WTC11 (cell line): ENCODE data around the gene GPR157. TPM values are rescaled to one million over a fixed set of nuclear protein-coding genes. Genes with fewer than 3 reads are reported as not detected.

Experiments
- ATAC-seq: fragments of 200-7000 bp; cut with Tn5 transposase; 2 replicates; pipeline ENCODE4 v1.10.0; 2021; ENCODE audit warnings: mild to moderate bottlenecking, moderate library complexity
- CTCF ChIA-PET: fragments of 300-600 bp; sonication (Branson Sonifier 250); formaldehyde crosslinking; loops from one replicate; lab custom pipeline; 2021; ENCODE audit warnings: antibody characterized with exemption; lab: Charles Lee
- POLR2A ChIA-PET: fragments of 350-600 bp; sonication (Branson Sonifier 250); formaldehyde crosslinking; loops from one replicate; lab custom pipeline; 2021; ENCODE audit warnings: antibody characterized with exemption; lab: Charles Lee
- DNase-seq: peaks from one replicate; pipeline ENCODE4 v3.0.0; 2021; ENCODE audit warnings: low spot score
- H3K27ac Mint-ChIP-seq: 2 replicates; pipeline ENCODE4 v1.8.0; 2021; ENCODE audit warnings: mixed read lengths
- H3K27me3 Mint-ChIP-seq: 2 replicates; pipeline ENCODE4 v1.8.0; 2021; ENCODE audit warnings: low read depth, mild to moderate bottlenecking, moderate library complexity, mixed read lengths
- H3K36me3 Mint-ChIP-seq: 2 replicates; pipeline ENCODE4 v1.8.0; 2021; ENCODE audit warnings: mixed read lengths
- H3K4me1 Mint-ChIP-seq: 2 replicates; pipeline ENCODE4 v1.8.0; 2022; ENCODE audit warnings: mixed read lengths
- H3K4me3 Mint-ChIP-seq: 2 replicates; pipeline ENCODE4 v1.8.0; 2021; ENCODE audit warnings: mild to moderate bottlenecking, moderate library complexity, mixed read lengths
- H3K9me3 Mint-ChIP-seq: 2 replicates; pipeline ENCODE4 v1.8.0; 2021; ENCODE audit warnings: mixed read lengths
- ARID4B ChIP-seq: sonication (generic); formaldehyde crosslinking; IDR thresholded peaks from 2 replicates; pipeline ENCODE4 v1.8.0; 2023; ENCODE audit warnings: missing genetic modification reagents, mild to moderate bottlenecking, borderline replicate concordance
- ATF6 ChIP-seq: sonication (generic); formaldehyde crosslinking; IDR thresholded peaks from 2 replicates; pipeline ENCODE4 v1.8.1; 2023; ENCODE audit warnings: mild to moderate bottlenecking, missing genetic modification reagents
- E2F5 ChIP-seq: sonication (generic); formaldehyde crosslinking; IDR thresholded peaks from 2 replicates; pipeline ENCODE4 v1.8.1; 2022; ENCODE audit warnings: mild to moderate bottlenecking, moderate library complexity, missing genetic modification reagents
- ESRRA ChIP-seq: sonication (generic); formaldehyde crosslinking; IDR thresholded peaks from 2 replicates; pipeline ENCODE4 v1.8.1; 2022; ENCODE audit warnings: mild to moderate bottlenecking, missing genetic modification reagents, borderline replicate concordance
- JUN ChIP-seq: sonication (generic); formaldehyde crosslinking; IDR thresholded peaks from 2 replicates; pipeline ENCODE4 v1.8.0; 2023; ENCODE audit warnings: mild to moderate bottlenecking, missing genetic modification reagents
- NFATC4 ChIP-seq: fragments of 250-450 bp; sonication (Bioruptor Pico); IDR thresholded peaks from 2 replicates; pipeline ENCODE4 v1.9.0; 2021; ENCODE audit warnings: mild to moderate bottlenecking
- SMAD3 ChIP-seq: sonication (generic); formaldehyde crosslinking; IDR thresholded peaks from 2 replicates; pipeline ENCODE4 v1.8.0; 2022; ENCODE audit warnings: missing genetic modification reagents, mild to moderate bottlenecking, borderline replicate concordance
- SOX15 ChIP-seq: fragments of 250-450 bp; sonication (Bioruptor Pico); IDR thresholded peaks from 2 replicates; pipeline ENCODE4 v1.9.0; 2021; ENCODE audit warnings: mild to moderate bottlenecking
- SP1 ChIP-seq: sonication (generic); formaldehyde crosslinking; conservative IDR thresholded peaks from 2 replicates; pipeline ENCODE4 v1.8.1; 2022; ENCODE audit warnings: missing genetic modification reagents
- STAT6 ChIP-seq: sonication (generic); formaldehyde crosslinking; conservative IDR thresholded peaks from 2 replicates; pipeline ENCODE4 v1.8.1; 2023; ENCODE audit warnings: mild to moderate bottlenecking, low read depth, missing genetic modification reagents, moderate library complexity
- ZNF423 ChIP-seq: fragments of 250-450 bp; sonication (Bioruptor Pico); IDR thresholded peaks from 2 replicates; pipeline ENCODE4 v2.1.2; 2022; ENCODE audit warnings: mild to moderate bottlenecking, moderate library complexity
- total RNA-seq: library from RNA; stranded (reverse); gene quantifications from 3 replicates; pipeline ENCODE4 v1.2.3, GENCODE V29; 2021
- TF ChIP-seq, protein P1 (sequence below): fragments of 250-450 bp; sonication (Bioruptor Pico); IDR thresholded peaks from 2 replicates; pipeline ENCODE4 v1.9.0; 2021; ENCODE audit warnings: mild to moderate bottlenecking, borderline replicate concordance

The GPR157 gene
- total RNA-seq, 1 experiment from 2014 or later = 6.0 TPM

DNA sequence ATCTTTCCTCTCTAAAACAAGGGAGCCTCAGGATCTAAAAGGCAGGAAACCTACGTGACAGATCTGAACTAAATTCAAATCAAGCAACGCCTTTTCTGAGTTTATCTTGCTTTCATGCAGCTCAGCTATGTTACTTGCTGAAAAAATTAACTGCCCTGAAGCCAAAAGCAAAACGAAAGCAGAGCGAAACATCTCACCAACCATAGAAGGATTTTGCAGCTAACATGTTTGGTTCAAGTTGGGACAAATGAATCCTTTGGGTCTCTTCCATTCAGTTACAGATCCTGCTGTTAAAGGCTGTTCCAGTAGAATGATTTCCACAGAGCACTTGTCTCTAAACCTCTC lies 59.9 kb downstream of the GPR157 start (continued):
- TF ChIP-seq STAT6 (CRISPR knock-in tag) (no peak), E2F5 (CRISPR knock-in tag) (no peak), JUN (CRISPR knock-in tag) (no peak), ATF6 (CRISPR knock-in tag) (no peak)

GRCh38 chr1:9066945-9067807 lies 61.7 kb downstream of the GPR157 start:
- Mint-ChIP-seq H3K36me3 (no peaks in the 10 kb centered on the region), H3K27me3 (no peaks in the 10 kb centered on the region), H3K4me1 (peaks cover 23% of the 10 kb centered on the region), H3K27ac (no peak overlapping the region), H3K4me3 (no peak overlapping the region), H3K9me3 (no peaks in the 10 kb centered on the region)
- POLR2A ChIA-PET = interaction anchor here (0.5 kb wide), 1 partner anchor 1248 kb away, joined by 14 read pairs; no protein-coding TSS in a partner anchor
- DNase-seq (no peak), ATAC-seq (no peak)
- CTCF ChIA-PET = interaction anchor here (1.9 kb wide), 1 partner anchor 62 kb away, joined by 7 read pairs; no protein-coding TSS in a partner anchor
- no peak for TF ChIP-seq NFATC4
- TF ChIP-seq ZNF423 (CRISPR knock-in tag) = no peak
- TF ChIP-seq, protein P1, sequence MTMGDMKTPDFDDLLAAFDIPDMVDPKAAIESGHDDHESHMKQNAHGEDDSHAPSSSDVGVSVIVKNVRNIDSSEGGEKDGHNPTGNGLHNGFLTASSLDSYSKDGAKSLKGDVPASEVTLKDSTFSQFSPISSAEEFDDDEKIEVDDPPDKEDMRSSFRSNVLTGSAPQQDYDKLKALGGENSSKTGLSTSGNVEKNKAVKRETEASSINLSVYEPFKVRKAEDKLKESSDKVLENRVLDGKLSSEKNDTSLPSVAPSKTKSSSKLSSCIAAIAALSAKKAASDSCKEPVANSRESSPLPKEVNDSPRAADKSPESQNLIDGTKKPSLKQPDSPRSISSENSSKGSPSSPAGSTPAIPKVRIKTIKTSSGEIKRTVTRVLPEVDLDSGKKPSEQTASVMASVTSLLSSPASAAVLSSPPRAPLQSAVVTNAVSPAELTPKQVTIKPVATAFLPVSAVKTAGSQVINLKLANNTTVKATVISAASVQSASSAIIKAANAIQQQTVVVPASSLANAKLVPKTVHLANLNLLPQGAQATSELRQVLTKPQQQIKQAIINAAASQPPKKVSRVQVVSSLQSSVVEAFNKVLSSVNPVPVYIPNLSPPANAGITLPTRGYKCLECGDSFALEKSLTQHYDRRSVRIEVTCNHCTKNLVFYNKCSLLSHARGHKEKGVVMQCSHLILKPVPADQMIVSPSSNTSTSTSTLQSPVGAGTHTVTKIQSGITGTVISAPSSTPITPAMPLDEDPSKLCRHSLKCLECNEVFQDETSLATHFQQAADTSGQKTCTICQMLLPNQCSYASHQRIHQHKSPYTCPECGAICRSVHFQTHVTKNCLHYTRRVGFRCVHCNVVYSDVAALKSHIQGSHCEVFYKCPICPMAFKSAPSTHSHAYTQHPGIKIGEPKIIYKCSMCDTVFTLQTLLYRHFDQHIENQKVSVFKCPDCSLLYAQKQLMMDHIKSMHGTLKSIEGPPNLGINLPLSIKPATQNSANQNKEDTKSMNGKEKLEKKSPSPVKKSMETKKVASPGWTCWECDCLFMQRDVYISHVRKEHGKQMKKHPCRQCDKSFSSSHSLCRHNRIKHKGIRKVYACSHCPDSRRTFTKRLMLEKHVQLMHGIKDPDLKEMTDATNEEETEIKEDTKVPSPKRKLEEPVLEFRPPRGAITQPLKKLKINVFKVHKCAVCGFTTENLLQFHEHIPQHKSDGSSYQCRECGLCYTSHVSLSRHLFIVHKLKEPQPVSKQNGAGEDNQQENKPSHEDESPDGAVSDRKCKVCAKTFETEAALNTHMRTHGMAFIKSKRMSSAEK = no peak
- TF ChIP-seq STAT6 (CRISPR knock-in tag) = no peak
- no peak for TF ChIP-seq E2F5 (CRISPR knock-in tag)
- TF ChIP-seq SMAD3 (CRISPR knock-in tag) = no peak
- TF ChIP-seq ESRRA (CRISPR knock-in tag) = no peak
- no peak for TF ChIP-seq SOX15 (CRISPR knock-in tag)
- no peak for TF ChIP-seq SP1 (CRISPR knock-in tag)
- TF ChIP-seq ARID4B (CRISPR knock-in tag) = no peak
